GM21526 (cell line): ENCODE results near the gene LETM1.

ENCODE experiments used
- ATAC-seq: cut with Tn5 transposase; IDR thresholded peaks from one replicate; pipeline ENCODE4 v1.9.1; 2021; ENCODE audit warnings: moderate library complexity; ENCODE audit not compliant: unreplicated experiment, low FRiP score

LETM1 gene

GRCh38 chr4:1809754-1810502, 46.0 kb downstream of the LETM1 start:
- ATAC-seq: peak; percentile 53

GRCh38 chr4:1808851-1809753, 46.9 kb downstream of the LETM1 start:
- no peak for ATAC-seq

- ATAC-seq: no peak
Measured at GRCh38 chr4:1808396-1808795, 47.6 kb downstream of the LETM1 start.

- ATAC-seq: no peak
Measured at GRCh38 chr4:1807332-1807777, 48.6 kb downstream of the LETM1 start.

- ATAC-seq: no peak
Measured at GRCh38 chr4:1806596-1807331, 49.2 kb downstream of the LETM1 start.

- ATAC-seq: no peak
Measured at GRCh38 chr4:1806223-1806564, 49.8 kb downstream of the LETM1 start.

- no peak for ATAC-seq
Measured at GRCh38 chr4:1805493-1806222, 50.3 kb downstream of the LETM1 start.

GRCh38 chr4:1804638-1805492, 51.1 kb downstream of the LETM1 start:
- ATAC-seq: no peak

- ATAC-seq: no peak
Measured at GRCh38 chr4:1803523-1804423, 52.2 kb downstream of the LETM1 start.

- no peak for ATAC-seq
Measured at GRCh38 chr4:1802720-1803522, 53.0 kb downstream of the LETM1 start.

GRCh38 chr4:1802151-1802715, 53.7 kb downstream of the LETM1 start:
- ATAC-seq: no peak

GRCh38 chr4:1801286-1801958, 54.5 kb downstream of the LETM1 start:
- ATAC-seq: no peak

GRCh38 chr4:1800805-1801204, 55.2 kb downstream of the LETM1 start:
- no peak for ATAC-seq

GRCh38 chr4:1799387-1800375, 56.3 kb downstream of the LETM1 start:
- no peak for ATAC-seq

GRCh38 chr4:1798580-1799386, 57.2 kb downstream of the LETM1 start:
- ATAC-seq: no peak
